Activated CD4-positive, alpha-beta T cell treated with anti-CD3 and anti-CD28 coated beads, Interleukin-2, amount 10 ng/mL, durations not matched to agents 7 days and 5 days (primary cell): ENCODE data around the gene NDUFAF5. TPM values are rescaled to one million over a fixed set of nuclear protein-coding genes. Genes with fewer than 3 reads are reported as not detected.

ENCODE experiments used
- CTCF ChIA-PET: fragments of 350-600 bp; sonication (Branson Sonifier 250); formaldehyde crosslinking; loops from one replicate; lab custom pipeline; 2021; ENCODE audit warnings: antibody characterized with exemption; lab: Charles Lee
- POLR2A ChIA-PET: fragments of 350-600 bp; sonication (Branson Sonifier 250); formaldehyde crosslinking; loops from one replicate; lab custom pipeline; 2021; ENCODE audit warnings: antibody characterized with exemption; lab: Charles Lee
- DNase-seq: peaks from one replicate; pipeline ENCODE4 v3.0.0-alpha.2; 2020
- H3K27ac Mint-ChIP-seq: one replicate; pipeline ENCODE4 v1.8.0; 2021; ENCODE audit warnings: mild to moderate bottlenecking, moderate library complexity, mixed read lengths
- H3K27me3 Mint-ChIP-seq: one replicate; pipeline ENCODE4 v1.8.0; 2021; ENCODE audit warnings: mixed read lengths
- H3K36me3 Mint-ChIP-seq: one replicate; pipeline ENCODE4 v1.8.0; 2021; ENCODE audit warnings: low read depth, mixed read lengths
- H3K4me1 Mint-ChIP-seq: one replicate; pipeline ENCODE4 v1.8.0; 2021; ENCODE audit warnings: mixed read lengths
- H3K4me3 Mint-ChIP-seq: one replicate; pipeline ENCODE4 v1.8.0; 2021; ENCODE audit warnings: mild to moderate bottlenecking, moderate library complexity, mixed read lengths
- H3K9me3 Mint-ChIP-seq: one replicate; pipeline ENCODE4 v1.8.0; 2021; ENCODE audit warnings: mixed read lengths
- total RNA-seq, 2 experiments: library from RNA; stranded (reverse); gene quantifications; one replicate each; pipeline ENCODE4 v1.2.3, GENCODE V29; 2021

The NDUFAF5 gene
- total RNA-seq, 2 experiments from 2014 or later = 21.2 to 25.4 TPM

GRCh38 chr20:13865791-13866351 is 81.0 kb downstream of the NDUFAF5 start:
- no peak for DNase-seq
- H3K27me3 Mint-ChIP-seq = peaks cover 2% of the 10 kb centered on the region
- H3K9me3 Mint-ChIP-seq = no peaks in the 10 kb centered on the region
- CTCF ChIA-PET = no interaction called here
- no peak overlapping the region for H3K4me3 Mint-ChIP-seq
- no peaks in the 10 kb centered on the region for H3K4me1 Mint-ChIP-seq
- no peaks in the 10 kb centered on the region for H3K36me3 Mint-ChIP-seq
- POLR2A ChIA-PET = no interaction called here
- H3K27ac Mint-ChIP-seq = no peak overlapping the region

GRCh38 chr20:13868331-13868730 is 83.5 kb downstream of the NDUFAF5 start:
- no peak for DNase-seq
- Mint-ChIP-seq H3K4me1 (no peaks in the 10 kb centered on the region), H3K27ac (no peak overlapping the region), H3K27me3 (peaks cover 2% of the 10 kb centered on the region), H3K4me3 (no peak overlapping the region), H3K9me3 (no peaks in the 10 kb centered on the region), H3K36me3 (no peaks in the 10 kb centered on the region)
- ChIA-PET CTCF (interaction anchor here (0.7 kb wide), 2 partner anchors 36 to 127 kb away, joined by 4 read pairs; partner anchors contain the start of gene MACROD2), POLR2A (no interaction called here)

GRCh38 chr20:13870170-13870748 is 85.4 kb downstream of the NDUFAF5 start:
- Mint-ChIP-seq H3K27me3 (peaks cover 2% of the 10 kb centered on the region), H3K4me3 (no peak overlapping the region), H3K9me3 (no peaks in the 10 kb centered on the region), H3K36me3 (no peaks in the 10 kb centered on the region), H3K4me1 (no peaks in the 10 kb centered on the region), H3K27ac (no peak overlapping the region)
- no peak for DNase-seq
- CTCF ChIA-PET = no interaction called here
- POLR2A ChIA-PET = no interaction called here

Other genes starting within 250 kb of the NDUFAF5 start
- 10 to 100 TPM in 1 of 2 experiments, 1 to 10 TPM in 1; 9.5 to 10.5 TPM for gene TASP1, start 146.1 kb upstream of the NDUFAF5 start, total RNA-seq
- gene ESF1, start 109 bp upstream of the NDUFAF5 start, total RNA-seq = 10 to 100 TPM; 12.4 to 12.7 TPM
- gene SEL1L2, start 205.6 kb downstream of the NDUFAF5 start, total RNA-seq = not detected
- not detected for gene MACROD2, start 210.5 kb downstream of the NDUFAF5 start, total RNA-seq